Measurements from ENCODE around the gene IL19. TPM values are rescaled to one million over a fixed set of nuclear protein-coding genes. Genes with fewer than 3 reads are reported as not detected.

IL19 gene
- total and polyA plus RNA-seq, 8 donors: 3.1 to 25.9 TPM; not detected in 6

DNA sequence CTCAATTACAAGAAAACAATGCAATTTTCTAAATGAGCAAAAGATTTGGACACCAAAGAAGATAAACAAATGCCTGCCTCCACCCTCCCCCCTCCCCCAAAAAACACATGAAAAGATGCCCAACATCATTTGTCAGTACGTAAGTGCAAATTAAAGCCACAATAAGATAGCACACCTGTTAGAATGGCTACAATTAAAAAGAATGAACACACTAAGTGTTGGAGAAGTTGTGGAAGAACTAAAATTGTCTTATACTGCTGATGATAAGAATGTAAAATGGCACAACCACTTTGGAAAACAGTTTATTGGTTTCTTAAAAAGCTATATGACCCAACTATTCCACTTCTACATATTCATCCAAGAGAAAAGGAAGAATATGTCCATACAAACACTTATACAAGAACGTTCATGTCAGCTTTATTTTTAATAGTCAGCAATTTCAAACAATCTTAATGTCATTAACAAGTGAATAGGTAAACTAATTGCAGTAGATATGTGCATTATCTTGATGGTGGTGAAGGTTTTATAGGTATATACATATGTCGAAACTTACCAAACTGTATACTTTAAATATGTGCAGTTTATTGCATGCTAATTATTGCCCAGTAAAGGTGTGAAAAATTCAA is 105.3 kb downstream of the IL19 start:
- Histone ChIP-seq H3K27ac (no peak overlapping the region), H3K4me1 (no peaks in the 10 kb centered on the region), H3K4me3 (no peak overlapping the region), H3K36me3 (no peaks in the 10 kb centered on the region), H3K27me3 (no peaks in the 10 kb centered on the region), H3K9me3 (peaks cover 7 to 36% (median 25%) of the 10 kb centered on the region in 4 donors)
- WGBS, 5 donors: 74 to 84% (median 81%) methylated on average over 3 of the region's 3 CpGs
- intact Hi-C loops (cut with DNase I; ENCODE audit: low total_unique reads): no loop called here
- DNase-seq: no peak
- TF ChIP-seq EP300 (IDR thresholded peaks at IDR 0.05): no peak
- TF ChIP-seq POLR2A (IDR thresholded peaks at IDR 0.05): no peak
- no peak for TF ChIP-seq CTCF (IDR thresholded peaks at IDR 0.05)
- no peak for TF ChIP-seq POLR2AphosphoS5 (IDR thresholded peaks at IDR 0.05)

DNA sequence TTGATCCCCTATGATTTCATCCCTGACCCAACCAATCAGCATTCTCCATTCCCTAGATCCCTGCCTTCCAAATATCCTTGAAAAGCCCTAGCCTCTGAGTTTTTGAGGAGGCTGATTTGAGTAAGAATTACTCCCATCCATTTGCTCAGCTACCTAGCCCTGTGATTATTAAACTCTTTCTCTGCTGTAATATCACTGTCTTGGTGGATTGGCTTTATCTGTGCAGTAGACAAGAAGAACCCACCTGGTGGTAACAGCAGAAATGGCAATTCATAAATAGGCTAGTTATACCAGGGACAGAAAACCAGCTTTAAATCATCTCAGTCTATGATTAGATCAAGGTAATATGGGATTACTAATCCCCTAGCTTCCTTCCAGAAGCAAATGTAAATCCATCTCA is 107.9 kb downstream of the IL19 start:
- Histone ChIP-seq H3K36me3 (no peaks in the 10 kb centered on the region), H3K27ac (no peak overlapping the region), H3K4me1 (no peaks in the 10 kb centered on the region), H3K27me3 (no peaks in the 10 kb centered on the region), H3K4me3 (no peak overlapping the region), H3K9me3 (peaks cover 7 to 36% (median 22%) of the 10 kb centered on the region in 4 donors)
- no peak for TF ChIP-seq POLR2A (IDR thresholded peaks at IDR 0.05)
- TF ChIP-seq POLR2AphosphoS5 (IDR thresholded peaks at IDR 0.05): no peak
- no peak for TF ChIP-seq EP300 (IDR thresholded peaks at IDR 0.05)
- TF ChIP-seq CTCF (IDR thresholded peaks at IDR 0.05): no peak
- intact Hi-C loops (cut with DNase I; ENCODE audit: low total_unique reads): no loop called here
- DNase-seq: no peak

DNA sequence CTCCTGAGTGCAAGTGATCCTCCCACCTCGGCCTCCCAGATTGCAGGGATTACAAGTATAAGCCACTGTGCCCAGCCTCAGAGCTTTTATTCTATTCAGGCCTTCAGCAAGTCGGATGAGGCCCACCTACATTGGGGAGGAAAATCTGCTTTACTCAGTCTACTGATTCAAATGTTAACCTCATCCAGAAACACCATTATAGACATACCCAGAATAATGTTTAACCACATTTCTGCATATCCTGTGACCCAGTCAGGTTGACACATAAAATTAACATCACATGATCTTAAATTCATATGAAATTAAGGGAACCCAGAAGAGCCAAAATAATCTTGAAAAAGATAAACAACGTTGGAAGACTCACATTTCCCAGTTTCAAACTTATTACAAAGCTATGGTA is 109.7 kb downstream of the IL19 start:
- peaks cover 7 to 36% (median 22%) of the 10 kb centered on the region in 4 donors for H3K9me3 ChIP-seq
- TF ChIP-seq POLR2AphosphoS5 (IDR thresholded peaks at IDR 0.05) (no peak), POLR2A (IDR thresholded peaks at IDR 0.05) (no peak), EP300 (IDR thresholded peaks at IDR 0.05) (no peak), CTCF (IDR thresholded peaks at IDR 0.05) (no peak)
- H3K36me3 ChIP-seq: no peaks in the 10 kb centered on the region
- DNase-seq: no peak
- H3K4me1 ChIP-seq: no peaks in the 10 kb centered on the region
- 74 to 80% (median 76%) methylated on average over 3 of the region's 3 CpGs for WGBS, 5 donors
- intact Hi-C loops (cut with DNase I; ENCODE audit: low total_unique reads): no loop called here
- no peak overlapping the region for H3K27ac ChIP-seq
- no peak overlapping the region for H3K4me3 ChIP-seq
- H3K27me3 ChIP-seq: no peaks in the 10 kb centered on the region

DNA sequence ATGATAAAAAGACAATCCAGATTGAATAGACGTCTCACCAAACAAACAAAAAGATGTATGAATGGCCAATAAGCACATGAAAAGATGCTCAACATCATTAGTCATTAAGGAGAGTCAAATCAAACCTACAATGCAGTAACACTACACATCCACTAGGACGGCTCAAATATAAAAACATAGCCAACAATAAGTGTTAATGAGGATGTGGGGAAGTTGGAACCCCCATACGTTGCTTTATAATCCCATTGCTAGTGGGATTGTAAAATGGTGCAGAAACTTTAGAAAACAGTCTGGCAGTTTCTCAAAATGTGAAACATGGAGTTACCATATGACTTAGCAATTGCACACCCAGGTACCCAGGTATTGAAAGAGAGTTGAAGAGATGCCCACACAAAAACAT is 112.0 kb downstream of the IL19 start:
- Histone ChIP-seq H3K27ac (no peak overlapping the region), H3K27me3 (no peaks in the 10 kb centered on the region), H3K4me1 (no peaks in the 10 kb centered on the region), H3K9me3 (peaks cover 7 to 18% (median 12%) of the 10 kb centered on the region in 4 donors), H3K36me3 (no peaks in the 10 kb centered on the region), H3K4me3 (no peak overlapping the region)
- no peak for DNase-seq
- WGBS, 5 donors: 54 to 71% (median 67%) methylated on average over 3 of the region's 3 CpGs
- TF ChIP-seq CTCF (IDR thresholded peaks at IDR 0.05) (no peak), POLR2AphosphoS5 (IDR thresholded peaks at IDR 0.05) (no peak), POLR2A (IDR thresholded peaks at IDR 0.05) (no peak), EP300 (IDR thresholded peaks at IDR 0.05) (no peak)
- intact Hi-C loops (cut with DNase I; ENCODE audit: low total_unique reads): no loop called here

All from stomach (tissue), 9 donors.